GM19238 (cell line): ENCODE measurements around the gene BPIFB1.

Source experiments
- DNase-seq: peaks from one replicate; pipeline ENCODE4 v3.0.0; 2011; ENCODE audit warnings: low spot score; ENCODE audit not compliant: insufficient read length

Gene BPIFB1

DNA sequence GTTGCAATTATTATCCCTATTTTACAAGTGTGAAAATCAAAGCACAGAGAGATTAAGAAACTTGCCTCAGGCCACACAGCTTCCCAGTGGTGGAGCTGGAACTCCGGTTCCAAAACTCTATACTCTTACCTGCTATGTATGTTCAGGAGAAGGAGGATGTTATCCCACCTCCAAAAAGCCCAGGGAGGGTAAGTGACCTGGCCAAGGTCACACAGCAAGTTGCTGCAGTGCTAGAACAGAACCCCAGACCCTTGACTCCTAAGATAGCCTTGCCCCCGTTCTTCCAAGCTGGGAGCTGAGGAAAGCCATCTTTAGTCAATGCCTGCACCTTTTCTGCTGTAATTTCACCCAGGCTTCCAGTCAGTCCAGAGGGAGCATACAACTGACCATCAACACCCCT is 42.3 kb downstream of the BPIFB1 start:
- no peak for DNase-seq

DNA sequence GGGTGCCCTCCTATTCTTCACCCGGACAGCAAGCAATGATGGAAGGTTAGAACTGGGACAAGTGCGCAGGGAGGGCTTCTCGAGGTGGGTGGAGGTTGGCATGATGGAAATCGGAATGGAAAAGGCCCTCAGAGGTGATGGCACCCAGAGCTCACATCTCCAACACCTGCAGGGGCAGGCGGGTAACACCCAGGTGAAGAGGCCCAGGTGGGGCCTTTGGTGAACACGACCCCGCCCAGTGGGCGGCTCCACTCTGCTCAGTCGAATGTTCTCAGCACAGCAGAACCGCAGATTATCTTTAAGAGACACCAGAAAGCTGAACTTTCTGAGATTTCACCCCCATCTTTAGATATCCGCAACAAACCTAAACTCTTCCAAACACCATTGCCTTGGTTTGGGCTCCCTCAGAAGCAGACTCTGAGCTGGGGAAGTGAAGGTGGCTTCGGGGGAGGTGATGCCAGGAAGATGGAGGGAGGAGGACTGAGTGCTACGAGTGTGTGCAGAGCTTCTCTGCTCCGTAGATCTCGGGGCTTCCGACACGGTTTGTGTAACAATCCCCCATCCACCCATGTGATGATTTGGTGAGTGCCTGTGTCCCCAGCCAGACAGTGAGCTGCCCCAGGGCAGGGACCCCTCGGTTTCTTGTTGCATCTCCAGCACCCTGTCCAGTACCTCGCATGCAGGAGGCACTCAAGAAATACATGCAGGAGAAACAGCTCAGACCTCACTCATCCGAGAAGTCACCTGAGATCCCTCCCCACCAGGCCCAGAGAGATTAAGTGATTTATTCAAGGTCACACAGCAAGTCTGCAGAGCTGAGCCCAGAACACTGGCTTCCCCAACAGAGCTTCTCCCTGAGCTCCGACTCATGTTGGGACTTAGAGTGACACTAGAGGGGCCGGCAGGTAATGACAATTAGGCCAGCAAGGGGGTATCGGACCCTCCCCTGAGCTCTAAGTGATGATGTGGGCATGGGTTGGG is 45.4 kb downstream of the BPIFB1 start:
- no peak for DNase-seq

DNA sequence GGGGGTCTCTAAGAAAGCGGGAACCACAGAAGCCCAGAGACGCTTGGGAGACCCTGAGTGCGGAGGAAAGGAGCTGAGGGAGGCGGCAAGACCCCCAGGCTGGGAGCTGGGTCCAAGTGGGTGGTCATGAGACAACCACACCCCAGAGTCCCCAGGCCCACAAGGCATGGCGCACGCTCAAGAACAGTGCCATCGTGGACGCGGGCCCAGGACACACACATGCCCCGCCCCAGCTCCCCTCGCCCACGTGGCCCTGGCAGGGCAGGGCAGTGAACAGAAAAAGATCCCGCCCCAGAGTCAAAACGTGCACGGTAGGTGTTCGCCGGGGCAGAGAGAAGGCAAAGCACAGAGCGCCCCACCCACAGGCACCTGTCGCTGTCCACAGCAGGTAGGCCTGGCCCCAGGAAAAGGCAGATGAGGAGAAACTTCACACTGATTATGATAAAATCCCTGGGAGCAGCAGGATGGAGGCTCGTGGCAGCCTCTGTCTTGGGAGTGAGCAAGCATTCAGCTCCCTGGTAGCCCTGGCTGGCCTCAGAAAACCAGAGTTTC is 50.0 kb downstream of the BPIFB1 start:
- DNase-seq, result no peak

DNA sequence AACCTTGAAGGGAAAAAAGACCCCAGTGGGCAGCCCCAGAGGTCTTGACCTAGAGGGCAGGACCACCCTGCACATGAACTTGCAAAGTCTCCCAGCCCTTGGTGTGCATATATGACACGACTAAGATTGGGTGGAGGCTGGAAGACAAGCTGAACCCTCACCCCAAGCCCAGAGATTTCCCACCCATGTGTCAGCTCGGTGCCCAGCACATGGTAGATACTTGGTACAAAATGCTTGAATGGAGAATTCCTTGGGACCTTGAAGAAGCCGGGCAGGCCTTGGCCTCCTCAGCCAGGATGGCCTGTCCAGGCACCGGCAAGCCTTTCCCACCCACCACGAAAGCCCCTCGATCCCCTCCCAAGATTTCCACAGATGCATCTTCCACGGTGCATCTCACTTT is 50.6 kb downstream of the BPIFB1 start:
- no peak for DNase-seq

DNA sequence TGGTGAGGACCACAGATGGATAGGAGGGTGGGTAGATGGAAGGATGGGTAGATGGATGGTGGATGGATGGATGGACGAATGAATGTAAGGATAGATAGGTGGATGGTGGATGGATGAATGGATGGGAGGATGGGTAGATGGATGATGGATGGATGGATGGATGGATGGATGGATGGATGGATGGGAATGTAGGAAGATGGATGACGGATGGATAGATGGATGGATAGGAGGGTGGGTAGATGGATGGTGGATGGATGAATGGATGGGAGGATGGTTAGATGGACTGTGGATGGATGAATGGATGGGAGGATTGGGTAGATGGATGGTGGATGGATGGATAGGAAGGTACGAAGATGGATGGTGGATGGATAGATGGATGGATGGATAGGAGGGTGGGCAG is 51.1 kb downstream of the BPIFB1 start:
- no peak for DNase-seq

GRCh38 chr20:33336375-33336774 is 53.4 kb downstream of the BPIFB1 start:
- DNase-seq, result no peak

DNA sequence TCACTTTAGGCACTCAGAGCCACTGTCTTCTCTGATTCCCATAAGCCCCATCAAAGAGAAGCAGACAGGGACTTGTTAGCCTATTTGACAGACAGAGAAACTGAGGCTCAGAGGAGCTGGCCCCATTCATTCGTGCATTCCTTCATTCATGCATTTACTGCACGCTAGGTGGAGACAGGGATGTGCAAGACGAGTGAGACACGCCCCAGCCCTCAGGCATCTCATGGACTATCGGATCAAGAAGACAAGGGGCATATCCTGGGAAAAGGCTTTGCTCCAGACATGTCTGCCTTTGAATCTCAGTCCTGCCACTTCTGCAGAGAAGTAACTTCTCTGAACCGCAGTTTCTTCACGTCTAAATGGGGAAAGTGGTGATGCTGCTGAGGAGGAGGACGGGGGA is 54.1 kb downstream of the BPIFB1 start:
- DNase-seq, result no peak

DNA sequence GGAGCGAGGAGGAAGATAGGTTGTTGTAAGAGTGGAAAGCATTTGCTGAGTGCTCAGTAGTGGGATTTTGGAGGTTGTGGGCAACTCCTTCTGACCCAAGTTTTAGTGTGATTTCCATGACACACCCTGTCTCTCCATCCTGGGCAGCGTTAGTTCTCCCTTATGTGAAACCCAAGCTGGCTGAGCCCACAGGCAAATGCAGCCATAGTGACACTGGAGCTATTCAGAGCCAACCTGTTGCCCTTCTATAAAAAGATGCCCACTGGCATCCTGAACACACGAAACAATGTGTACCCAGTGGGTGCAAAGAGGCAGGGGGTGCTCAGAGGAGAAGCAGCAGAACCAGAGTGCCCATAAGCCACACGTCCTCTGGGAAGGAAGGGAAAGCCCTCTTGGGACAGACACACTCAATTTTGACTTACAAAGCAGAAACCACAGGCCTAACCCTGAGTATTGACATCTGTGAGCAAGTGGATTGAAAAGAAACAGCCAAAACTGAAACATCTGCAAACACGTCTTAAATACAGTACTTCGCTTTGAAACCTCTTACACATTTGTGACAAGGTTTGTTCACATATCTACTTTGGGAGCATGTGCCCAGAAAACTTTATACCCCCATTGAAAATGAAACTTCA is 54.6 kb downstream of the BPIFB1 start:
- DNase-seq, result peak; percentile 34

DNA sequence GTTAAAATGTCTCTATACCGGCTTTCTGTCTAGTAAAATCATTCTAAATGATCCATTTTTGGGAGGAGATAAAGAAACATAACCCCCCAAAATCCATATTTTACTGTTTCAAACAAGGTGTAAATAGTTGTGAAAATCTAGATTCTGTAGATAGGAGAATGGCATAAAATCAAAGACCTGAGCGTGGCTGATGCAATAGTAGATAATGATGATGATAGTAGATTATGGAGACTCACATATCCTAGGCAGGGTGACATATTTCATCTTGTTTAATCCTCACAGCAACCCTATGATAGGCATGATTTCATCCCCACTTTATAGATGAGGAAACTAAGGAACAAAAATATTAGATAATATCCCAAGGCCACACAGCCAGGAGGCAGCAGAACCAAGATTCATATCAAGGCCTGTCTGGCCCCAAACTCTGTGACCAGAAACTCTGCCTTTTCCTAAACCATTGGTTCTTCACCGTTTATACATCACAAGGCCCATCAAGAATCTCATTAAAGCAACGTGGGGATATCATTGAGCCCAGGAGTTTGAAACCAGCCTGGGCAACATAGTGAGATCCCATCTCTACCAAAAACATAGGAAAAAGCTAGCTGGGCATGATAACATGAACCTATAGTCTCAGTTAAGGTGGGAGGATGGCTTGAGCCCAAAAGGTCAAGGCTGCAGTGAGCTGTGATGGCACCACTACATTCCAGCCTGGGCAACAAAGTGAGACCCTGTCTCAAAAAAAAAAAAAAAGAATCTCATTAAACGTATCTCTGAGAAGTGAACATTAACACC is 55.6 kb downstream of the BPIFB1 start:
- no peak for DNase-seq

- no peak for DNase-seq
Observed at GRCh38 chr20:33339515-33340058, 56.6 kb downstream of the BPIFB1 start.

DNA sequence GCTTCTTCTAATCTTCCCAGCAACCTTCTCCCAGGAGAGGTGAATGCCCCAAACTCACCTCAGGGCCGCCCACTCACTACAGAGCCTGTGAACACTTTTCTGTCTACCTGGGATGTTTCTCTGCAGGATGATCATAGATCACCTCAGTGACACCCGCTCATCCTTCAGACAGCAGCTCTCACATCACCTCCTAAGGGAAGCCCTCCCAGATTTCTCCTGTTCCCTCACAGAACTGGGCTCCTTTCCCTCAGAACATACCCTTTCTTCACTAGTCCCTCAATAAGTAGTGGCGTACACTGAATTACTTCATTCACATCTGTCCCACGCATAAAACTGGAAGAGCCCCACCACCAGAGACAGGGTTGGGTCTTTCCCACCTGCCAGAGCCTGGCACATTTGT is 60.5 kb downstream of the BPIFB1 start:
- no peak for DNase-seq

GRCh38 chr20:33345342-33345741 is 62.3 kb downstream of the BPIFB1 start:
- no peak for DNase-seq

DNA sequence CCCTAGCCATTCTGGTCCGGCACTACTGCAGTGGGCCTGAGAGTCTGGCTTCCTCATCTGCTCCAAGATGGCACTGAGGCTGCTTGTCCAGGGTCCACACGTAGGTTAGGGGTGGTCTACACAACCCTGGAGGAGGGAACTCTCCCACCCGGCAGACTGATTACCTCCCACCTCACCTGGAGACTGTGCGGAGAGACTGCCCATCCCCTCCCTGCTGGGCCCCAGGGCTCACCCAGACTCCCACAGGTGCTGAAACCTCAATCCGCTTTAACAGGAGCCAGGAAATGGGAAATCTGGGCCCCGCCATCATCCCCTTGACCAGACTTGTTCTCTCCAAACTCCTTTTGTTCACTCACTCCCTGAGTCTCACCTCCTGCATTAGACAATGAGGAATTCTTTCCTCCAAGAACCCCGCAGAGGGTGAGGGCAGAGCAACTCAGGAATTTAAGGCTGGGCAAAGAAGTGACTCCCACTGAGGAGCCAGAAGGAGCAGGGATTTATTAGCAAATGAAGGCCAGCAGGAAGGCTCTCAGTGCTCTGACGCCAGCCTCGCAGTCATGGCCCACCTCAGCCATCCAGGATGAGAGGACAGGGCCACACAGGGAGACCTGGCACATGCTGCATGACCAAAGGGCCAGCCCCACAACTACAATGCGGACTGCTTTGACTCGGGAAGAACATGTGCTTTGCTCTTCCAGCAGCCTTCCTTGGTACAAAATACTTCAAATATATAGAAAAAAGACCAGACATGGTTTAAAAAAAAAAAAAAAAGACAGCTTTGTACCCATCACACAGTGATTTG is 65.3 kb downstream of the BPIFB1 start:
- no peak for DNase-seq

- no peak for DNase-seq
Observed at GRCh38 chr20:33349493-33349892, 66.5 kb downstream of the BPIFB1 start.

- no peak for DNase-seq
Observed at GRCh38 chr20:33351696-33352095, 68.7 kb downstream of the BPIFB1 start.

GRCh38 chr20:33352258-33353012 is 69.4 kb downstream of the BPIFB1 start:
- no peak for DNase-seq

DNA sequence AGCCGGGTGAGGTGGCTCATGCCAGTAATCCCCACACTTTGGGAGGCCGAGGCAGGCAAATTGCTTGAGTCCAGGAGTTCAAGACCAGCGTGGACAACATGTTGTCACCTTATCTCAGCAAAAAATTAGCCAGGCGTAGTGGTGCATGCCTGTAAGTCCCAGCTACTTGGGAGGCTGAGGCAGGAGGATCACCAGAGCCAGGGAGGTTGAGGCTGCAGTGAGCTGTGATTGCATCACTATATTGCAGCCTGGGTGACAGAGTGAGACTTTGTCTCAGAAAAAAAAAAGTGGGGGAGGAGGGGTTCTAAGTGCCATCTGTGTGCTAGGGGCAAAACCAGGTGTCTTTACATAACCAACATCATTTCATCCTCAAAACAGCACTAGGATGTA is 70.0 kb downstream of the BPIFB1 start:
- no peak for DNase-seq
